HG02763 (cell line): ENCODE measurements around the gene RMI2.
"Not testable (repeated sequence)": the region's sequence is repeated elsewhere in the genome, so short reads cannot be mapped to it uniquely, and the experiment has no call there.

Experiments
- ATAC-seq: cut with Tn5 transposase; IDR thresholded peaks from one replicate; pipeline ENCODE4 v1.9.1; 2021; ENCODE audit warnings: mild to moderate bottlenecking, moderate library complexity; ENCODE audit not compliant: unreplicated experiment

Gene RMI2

DNA sequence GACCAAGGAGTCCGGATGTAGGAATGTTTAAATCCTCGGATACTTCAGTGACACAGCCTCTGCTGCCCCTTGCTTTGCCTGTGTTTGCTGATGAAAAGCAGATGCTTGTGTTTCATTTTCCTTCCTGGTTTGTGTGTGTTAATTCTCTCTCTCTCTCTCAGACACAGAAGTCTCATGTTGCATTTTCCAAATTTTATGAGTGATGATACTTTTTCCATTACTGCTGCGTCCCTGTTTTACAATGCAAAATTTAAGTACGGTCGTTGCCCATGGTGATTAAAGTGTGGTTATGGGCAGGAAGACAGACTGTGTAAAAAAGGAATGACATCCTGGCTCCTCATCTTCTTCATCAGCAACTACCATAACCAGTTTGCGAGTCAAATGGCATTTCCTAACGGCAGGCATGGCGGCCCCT, 5.7 kb downstream of the RMI2 start:
- ATAC-seq, result no peak

DNA sequence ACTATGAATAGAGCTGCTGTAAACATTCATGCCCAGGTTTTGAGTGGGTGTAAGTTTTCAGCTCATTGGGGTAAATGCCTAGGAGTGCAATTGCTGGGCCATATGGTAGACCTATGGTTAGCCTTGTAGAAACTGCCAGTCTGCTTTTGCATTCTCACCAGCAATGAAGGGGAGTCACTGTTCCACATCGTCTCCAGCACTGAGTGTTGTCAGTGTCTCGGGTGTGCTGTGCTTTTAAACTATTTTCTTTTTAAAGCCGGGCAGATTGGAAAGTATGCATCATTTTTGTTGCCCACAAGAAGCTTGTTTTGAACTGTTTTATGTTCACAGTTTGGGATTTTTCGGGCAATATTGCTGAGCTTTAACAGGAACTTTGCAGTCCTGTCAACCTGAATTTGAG, 7.9 kb downstream of the RMI2 start:
- no peak for ATAC-seq

DNA sequence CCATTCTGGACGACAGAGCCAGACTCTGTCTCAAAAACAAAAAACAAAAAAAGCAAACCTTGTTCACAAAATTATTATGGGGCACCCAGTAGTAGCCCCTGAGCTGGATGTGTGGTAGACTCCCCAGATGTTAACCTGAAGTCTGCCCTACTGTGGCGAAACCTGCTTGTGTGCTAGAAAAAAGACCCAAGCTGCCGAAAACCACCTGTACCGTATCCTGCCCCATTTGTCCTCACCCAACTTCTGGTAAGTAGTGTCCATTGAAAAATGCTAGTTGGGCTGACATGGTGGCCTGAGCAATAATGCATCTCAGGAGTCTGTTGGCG, 9.1 kb downstream of the RMI2 start:
- peak; percentile 16 for ATAC-seq

DNA sequence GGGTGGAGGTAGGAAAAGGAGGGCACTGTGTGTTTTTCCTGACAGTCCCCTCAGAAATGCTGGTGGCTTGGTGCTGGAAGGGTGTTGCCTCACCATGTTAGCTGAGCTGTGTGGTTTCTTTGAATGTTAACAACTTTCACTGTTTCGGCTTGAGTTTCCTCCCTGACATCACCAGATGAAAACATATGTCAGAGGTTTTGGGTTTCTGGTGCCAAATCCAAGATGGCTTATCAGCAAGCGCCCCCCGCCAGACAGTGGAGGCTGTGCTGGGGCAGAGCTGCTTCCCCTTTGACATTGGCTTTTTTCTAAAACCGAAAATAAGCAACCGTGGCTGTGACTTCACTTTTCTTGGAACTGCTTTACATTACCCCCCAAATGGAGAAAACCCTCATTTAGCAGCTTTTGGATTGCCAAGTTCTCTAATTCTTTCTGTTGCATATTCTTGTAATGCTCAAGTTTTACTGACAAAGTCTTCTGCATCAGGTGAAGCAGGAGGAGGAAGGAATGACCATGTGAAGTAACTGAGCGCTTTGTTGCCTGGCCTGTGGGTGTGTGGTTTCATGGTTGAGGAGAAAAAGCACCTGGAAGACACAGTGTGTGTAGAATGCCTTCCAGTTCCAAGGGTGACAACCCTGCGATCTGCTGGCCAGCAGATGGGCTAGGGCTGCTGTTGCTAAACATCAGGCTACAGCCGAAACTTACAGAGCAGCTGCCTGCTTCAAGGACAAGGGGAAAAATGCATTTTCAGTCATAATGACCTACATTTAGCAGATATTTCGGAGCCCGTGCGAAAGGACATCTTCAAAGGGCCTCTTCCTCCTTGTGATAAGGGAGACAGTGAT, 9.7 kb downstream of the RMI2 start:
- peak; percentile 61 for ATAC-seq

DNA sequence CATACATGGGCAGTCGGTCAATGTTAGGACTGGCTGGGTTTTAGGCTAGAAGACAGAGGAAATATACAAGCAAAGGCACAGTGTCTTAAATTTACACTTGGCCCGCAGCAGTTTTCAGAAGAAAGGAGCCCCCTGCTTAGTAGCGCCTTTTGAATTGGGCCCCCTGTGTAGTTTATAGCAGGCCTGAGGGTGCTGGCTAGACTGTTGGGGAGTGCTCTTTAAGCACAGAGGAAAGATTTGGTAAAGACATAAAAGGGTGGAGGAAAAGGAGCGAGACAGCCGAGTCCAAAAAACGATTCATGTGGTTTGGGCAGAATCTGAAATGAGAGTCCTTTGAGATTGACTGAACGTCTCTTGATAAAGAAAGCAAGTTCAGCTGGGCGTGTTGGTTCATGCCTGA, 10.6 kb downstream of the RMI2 start:
- no peak for ATAC-seq

DNA sequence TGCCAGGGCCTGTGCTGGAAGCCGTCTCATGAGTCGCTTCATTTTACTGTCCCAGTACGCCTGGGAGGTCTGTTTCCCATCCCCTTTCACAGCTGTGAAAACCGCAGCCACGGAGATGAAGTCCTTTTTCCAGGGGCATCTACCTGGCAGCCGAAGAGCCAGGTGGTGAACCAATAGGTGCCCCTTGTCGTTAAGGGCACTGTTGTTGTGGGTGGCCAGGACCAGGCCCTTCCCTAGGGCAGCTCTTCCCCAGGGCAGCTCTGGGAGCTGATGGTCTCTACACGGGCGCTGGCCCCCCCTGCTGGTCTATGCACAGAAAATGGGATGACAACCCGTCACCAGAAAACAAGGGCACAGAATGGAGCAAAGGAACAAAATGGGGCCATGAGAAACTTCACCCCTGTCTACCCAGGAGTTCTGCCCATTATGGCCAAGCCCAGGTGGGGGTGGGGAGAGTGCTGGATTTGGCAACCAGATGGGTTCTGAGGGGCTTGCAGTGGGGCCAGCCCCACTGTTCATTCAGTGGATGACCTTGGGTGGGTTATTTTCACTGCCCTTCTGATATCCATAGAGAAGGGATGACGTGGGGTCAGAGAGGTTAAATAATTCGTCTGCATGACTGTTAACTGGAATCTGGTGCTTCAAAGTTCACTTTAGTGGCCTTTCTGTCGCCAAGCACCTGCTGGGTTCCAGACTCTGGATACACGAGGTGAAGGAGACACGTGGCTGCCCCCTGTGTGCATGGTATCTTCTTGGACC, 11.5 kb downstream of the RMI2 start:
- ATAC-seq, result no peak

DNA sequence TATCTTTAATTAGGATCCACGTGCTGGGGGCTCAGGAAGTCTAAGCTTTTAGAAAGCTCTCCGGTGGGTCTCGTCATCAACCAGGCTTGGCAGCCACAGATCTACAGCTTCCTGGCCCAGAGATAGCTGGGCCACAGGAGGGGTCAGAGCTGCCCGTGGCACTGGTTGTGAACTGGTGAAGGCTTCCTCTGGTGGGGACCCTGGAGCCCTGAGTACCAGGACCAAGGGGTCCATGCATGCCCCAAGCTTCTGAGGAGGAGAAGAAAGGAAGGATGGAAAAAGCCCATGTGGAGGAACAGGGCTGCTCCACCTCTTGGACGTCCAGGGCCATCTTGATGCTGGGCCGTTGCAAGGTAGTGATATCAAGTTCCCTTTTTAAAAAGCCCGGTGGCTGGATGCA, 13.3 kb downstream of the RMI2 start:
- ATAC-seq, result no peak

DNA sequence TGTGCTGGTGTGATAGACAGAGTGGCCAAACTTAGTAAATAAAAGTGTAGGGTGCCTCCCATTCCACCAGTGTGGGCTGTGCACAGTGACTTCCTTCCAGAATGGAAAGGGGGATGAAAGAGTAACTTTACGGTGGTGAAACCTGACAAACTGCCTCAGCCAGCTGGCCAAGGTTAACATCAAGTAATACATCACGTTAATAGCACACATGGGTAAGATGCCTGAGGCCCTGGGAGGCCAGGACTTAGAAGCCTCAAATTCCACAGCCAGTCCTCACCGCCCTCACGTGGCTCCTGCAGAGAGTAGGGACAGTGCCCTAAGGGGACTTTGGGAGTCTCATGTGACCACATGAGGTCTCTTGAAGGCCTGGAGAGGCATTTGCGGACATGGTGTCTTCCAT, 14.1 kb downstream of the RMI2 start:
- ATAC-seq, result no peak

DNA sequence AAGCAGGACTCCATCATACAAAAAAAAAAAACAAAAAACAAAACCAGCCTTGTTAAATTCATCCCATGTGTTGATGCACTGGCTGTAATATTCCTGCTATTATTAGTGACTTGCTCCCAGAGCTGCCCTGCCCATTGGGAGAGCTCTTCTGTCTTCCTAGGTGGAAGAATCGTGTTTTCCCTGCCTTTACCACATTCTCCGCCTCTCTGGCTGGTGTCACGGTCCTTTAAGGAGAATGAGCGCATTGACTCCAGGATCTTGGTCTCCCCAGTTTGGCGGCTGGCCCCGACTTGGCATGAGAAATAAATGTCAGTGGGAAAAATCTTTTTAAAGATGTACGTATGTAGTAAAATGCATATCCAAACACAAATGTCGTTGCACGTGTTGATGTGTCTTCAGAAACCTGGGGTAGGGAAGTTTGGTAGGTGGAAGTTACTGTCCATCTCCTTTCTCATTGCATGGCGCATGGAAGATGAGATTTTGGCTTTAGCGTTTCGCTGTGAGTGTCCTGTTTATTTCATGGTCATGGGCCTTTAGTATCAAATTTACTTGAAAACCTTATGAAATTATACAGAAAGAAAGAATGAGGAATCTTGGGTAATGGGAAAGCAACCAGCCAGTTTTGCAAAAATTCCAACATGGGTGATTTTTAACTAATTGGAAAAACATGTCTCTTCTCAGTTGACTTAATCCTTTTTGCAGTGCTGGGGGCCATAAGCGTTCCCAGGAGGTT, 15.5 kb downstream of the RMI2 start:
- ATAC-seq, result no peak

DNA sequence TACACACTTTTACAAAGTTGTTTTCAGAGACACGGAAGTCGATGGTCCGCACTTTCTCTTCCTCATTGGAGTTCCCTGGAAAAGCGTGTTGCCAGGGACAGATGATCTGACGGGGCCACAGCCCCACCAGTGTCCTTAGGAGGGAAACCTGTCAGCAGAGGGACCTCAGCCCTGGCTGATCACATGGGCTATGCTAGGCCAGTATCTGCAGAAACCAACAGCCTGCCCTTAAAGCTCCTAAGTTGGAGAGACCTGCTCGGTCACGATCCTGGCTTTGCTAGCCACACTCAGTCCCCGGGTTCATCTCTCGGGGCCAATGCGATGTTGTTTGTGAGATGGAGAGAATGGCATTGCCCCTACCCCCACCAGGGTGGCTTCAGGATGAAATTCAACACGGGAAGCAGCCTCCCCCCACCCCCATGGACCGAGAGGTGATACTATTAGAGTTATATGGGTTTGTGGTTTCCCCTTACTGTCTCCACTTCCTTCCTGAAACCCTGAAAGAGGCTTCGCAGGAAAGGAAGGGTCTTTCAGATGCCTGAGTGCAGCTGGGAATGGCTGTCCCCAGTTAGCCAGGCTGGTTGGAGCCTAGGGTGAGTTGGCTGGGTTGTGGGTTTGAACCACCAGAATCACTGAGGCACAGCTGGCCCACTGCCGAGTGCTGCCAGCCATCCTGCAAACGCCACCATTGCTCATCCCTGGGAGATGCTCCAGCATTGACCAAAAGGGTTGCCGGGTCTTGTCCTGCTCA, 16.6 kb downstream of the RMI2 start:
- ATAC-seq, result peak; percentile 40

DNA sequence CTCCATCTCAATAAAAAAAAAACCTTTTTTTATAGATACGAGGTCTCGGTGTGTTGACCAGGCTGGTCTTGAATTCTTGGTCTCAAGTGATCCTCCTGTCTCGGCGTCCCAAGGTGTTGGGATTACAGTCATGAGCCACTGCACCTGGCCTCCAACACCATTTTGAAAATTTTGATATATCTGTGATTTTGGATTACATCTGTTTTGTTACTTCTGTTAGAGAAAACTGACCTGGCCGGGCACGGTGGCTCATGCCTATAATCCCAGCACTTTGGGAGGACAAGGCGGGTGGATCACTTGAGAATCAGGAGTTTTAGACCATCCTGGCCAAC, 18.6 kb downstream of the RMI2 start:
- ATAC-seq, result no peak

DNA sequence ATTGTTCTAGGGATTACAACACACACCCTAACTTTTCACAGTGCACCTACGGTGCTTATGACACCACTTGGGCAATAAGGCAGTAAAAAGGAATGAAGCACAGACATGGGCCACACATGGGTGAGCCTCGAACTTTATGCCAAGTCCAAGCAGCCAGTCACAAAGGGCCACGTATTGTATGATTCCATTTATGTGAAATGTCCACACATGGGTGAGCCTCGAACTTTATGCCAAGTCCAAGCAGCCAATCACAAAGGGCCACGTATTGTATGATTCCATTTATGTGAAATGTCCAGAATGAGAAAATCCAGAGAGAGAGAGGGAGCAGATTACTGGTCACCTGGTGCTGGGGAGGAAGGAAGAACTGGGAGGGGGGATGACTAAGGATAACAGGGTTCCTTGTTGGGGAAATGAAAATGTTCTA, 22.2 kb downstream of the RMI2 start:
- no peak for ATAC-seq

DNA sequence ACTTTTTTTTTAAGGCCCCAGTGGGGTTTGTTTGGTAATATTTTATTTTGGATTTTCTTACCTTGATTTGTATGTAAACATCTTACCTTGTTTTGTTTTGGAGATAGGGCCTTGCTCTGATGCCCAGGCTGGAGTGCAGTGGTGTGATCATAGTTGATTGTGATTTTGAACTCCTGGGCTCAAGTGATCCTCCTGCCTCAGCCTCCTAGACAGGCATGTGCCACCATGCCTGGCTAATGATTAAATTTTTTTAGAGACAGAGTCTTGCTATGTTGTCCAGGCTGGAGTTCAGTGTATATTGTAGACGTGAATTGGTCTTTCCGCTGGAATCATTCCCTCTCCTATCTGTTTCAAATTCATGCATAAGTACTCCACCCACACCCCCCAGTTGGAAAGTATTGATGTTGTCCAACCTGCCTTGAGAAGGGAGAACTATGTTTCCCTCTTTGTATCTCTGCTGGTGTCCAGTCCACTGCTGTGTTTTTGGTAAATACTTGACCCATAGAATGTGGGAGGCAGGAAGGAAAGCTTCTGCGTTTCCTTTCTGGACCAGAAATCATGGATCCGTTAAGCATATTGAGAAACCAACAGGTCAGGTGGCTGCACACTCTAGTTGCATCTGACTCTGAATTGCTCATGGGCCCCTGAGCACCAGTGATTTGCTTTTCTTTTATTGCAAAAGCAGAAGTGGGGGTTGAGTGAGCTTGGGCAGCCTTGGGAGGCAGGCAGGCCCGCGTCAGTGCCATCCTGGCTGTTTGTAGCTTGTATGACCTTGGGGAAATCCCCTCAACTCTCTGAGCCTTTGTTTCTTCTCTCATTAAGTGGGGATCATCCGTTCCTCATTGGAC, 25.0 kb downstream of the RMI2 start:
- peak; percentile 47 for ATAC-seq

DNA sequence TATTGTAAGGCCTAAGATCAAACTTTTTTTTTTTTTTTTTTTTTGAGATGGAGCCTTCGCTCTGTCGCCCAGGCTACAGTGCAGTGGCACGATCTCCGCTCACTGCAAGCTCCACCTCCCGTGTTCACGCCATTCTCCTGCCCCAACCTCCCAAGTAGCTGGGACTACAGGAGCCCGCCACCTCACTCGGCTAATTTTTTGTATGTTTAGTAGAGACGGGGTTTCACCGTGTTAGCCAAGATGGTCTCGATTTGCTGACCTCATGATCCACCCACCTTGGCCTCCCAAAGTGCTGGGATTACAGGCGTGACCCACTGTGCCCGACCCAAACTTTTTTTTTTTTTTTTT, 25.6 kb downstream of the RMI2 start:
- not testable (repeated sequence) for ATAC-seq

DNA sequence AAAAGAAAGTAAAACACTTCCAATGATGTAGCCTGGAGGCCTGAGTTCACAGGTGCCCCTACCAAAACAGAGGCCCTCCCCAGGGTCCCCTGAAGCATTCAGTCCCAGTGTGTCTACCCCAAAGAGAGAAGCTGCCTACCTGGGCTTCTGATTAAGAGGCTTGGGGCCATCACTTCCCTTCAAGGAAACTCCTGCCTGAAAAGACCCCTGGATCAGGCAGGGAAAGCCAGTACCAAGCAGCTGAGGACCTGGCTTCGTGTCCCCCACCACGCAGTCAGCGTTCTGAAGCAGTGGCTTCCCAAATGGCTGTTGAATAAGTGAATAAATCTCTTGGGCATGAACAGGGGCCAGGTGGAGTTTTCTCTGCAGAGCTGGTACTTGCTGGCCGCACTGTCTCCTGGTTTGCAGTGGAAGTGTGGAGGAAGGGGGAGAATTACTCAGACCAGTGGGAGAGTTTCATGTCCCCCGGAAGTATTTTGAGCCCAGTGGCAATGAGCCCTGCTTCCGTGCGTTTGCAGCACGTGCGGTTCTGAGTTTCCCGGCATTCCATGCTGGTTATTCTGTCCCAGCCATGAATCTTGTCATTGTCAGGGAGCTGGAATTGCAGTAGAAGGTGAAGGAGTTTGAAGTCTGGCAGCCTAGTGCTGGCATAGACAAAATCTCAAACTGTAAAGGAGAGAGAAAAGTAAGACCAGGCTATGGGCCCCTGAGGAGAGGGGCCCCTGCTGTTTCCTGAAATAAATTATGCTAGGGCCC, 27.0 kb downstream of the RMI2 start:
- ATAC-seq, result no peak

DNA sequence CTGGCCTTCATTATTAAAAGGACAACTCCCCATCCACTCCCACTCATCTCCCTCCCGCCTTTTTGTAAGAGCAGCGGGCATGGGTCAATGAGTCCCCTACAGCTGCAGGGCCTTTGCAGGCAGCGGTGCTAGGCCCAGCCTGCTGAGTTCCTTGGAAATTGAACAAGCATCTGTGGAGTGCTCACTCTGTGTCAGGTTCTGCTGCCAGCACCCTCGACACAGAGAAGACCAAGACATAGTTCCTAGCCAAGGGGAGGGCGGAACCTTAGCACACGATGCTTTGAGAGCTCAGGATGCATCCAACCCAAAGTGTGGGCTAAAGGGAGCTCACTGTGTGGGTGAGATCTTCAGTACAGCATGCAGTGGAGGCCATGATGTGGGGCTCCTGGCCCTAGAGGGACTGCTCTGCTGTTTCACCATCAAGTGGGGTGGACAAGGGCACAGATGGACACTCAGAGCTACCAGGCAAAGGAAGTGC, 27.6 kb downstream of the RMI2 start:
- no peak for ATAC-seq

DNA sequence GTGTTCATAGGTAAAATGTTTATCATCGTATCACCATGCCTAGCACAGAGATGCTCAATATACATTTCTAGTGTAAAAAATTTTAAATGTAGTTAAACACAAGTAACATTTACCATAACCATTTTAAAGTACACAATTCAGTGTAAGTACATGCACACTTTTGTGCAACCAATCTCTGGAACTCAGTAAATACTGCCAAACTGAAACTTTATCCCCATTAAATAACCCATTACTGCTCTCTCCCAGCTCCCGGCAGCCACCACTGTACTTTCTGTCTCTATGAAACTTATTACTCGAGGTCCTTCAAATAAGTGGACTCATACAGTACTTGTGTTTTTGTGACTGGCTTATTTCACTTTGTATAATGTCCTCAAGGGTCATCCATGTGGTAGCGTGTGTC, 29.0 kb downstream of the RMI2 start:
- ATAC-seq, result no peak

DNA sequence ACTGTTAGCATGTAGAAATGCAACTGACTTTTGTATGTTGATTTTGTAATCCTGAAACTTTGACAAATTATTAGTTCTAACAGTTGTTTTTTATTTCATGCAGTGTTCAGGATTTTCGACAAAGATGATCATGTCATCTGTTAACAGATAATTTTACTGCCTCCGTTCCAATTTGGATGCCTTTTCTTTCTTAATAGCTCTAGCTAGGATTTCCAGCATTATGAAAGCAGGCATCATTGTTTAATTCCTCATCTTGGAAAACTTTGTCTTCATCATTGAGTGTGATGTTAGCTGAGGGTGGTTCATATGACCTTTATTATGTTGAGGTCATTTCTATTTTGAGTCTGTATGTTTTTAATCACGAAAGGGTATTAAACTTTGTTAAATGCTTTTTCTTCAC, 31.9 kb downstream of the RMI2 start:
- ATAC-seq, result no peak

DNA sequence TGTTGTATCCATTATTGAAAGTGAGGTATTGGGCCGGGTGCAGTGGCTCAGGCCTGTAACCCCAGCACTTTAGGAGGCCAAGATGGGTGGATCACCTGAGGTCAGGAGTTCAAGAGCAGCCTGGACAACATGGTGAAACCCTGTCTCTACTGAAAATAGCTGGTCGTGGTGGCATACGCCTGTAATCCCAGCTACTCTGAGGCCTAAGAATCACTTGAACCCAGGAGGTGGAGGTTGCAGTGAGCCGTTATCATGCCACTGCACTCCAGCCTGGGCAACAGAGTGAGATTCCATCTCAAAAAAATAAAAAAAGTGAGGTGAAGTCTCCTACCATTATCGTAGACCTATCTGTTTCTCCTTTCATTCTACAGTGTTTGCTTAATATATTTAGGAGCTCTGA, 33.7 kb downstream of the RMI2 start:
- not testable (repeated sequence) for ATAC-seq

DNA sequence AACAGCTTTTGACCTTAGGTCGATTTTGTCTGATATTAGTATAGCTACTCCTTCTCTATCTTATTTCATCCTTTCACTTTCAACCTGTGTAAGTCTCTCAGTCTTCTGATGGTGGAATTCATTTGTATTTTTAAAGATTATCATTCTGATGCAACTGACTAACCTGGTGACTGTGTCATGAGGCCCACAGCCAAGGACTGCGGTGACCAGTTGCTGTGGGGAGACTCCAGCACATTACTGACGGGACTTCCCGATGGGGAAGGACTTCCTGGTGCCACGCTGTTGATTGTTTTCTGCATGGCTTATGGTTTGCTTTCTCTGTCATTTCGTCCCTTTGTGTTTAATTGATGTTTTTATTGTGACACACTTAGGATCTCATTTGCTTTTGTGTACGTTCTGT, 34.2 kb downstream of the RMI2 start:
- ATAC-seq, result peak; percentile 58
